ENCODE measurements around the gene TGFBR3L. TPM values are rescaled to one million over a fixed set of nuclear protein-coding genes. Genes with fewer than 3 reads are reported as not detected.

The TGFBR3L gene
- total RNA-seq, 1 donor from 2014 or later: 0.69 TPM

DNA sequence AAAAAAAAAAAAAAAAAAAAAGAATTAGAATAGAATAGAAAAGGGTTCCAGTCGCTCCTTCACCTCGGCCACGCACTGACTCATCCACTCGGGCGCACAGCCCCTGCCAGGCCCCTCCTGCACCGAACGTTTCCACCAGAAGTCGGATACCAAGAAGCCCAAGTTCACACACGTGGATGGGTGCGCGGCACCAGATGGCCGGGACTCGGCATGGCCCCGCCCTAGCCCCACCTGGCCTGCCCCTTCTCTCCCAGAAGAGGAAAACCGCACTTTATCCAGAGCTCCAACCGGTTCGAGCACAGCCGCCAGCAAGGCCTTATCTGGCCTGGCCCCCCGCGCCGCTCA, 46.3 kb upstream of the TGFBR3L start:
- TF ChIP-seq CTCF (IDR thresholded peaks at IDR 0.05; ENCODE audit: partially characterized antibody, unreplicated experiment): no peak
- Mint-ChIP-seq H3K27me3 (ENCODE audit: unreplicated experiment) (peaks cover 31% of the 10 kb centered on the region), H3K4me3 (ENCODE audit: unreplicated experiment) (peak overlapping the region; percentile 38), H3K4me1 (ENCODE audit: low read depth, unreplicated experiment) (peaks cover 4% of the 10 kb centered on the region), H3K36me3 (ENCODE audit: unreplicated experiment) (no peaks in the 10 kb centered on the region), H3K27ac (ENCODE audit: unreplicated experiment) (no peak overlapping the region), H3K9me3 (ENCODE audit: unreplicated experiment) (peaks cover 13% of the 10 kb centered on the region)
- DNase-seq: no peak

- DNase-seq: peak; percentile 82
- peak; percentile 94 for TF ChIP-seq CTCF (IDR thresholded peaks at IDR 0.05; ENCODE audit: partially characterized antibody, unreplicated experiment)
- no peaks in the 10 kb centered on the region for H3K36me3 Mint-ChIP-seq (ENCODE audit: unreplicated experiment)
- H3K27me3 Mint-ChIP-seq (ENCODE audit: unreplicated experiment): peaks cover 32% of the 10 kb centered on the region
- peak overlapping the region; percentile 59 for H3K4me3 Mint-ChIP-seq (ENCODE audit: unreplicated experiment)
- H3K27ac Mint-ChIP-seq (ENCODE audit: unreplicated experiment): peak overlapping the region; percentile 66
- peaks cover 13% of the 10 kb centered on the region for H3K9me3 Mint-ChIP-seq (ENCODE audit: unreplicated experiment)
- H3K4me1 Mint-ChIP-seq (ENCODE audit: low read depth, unreplicated experiment): peaks cover 4% of the 10 kb centered on the region
Measured at GRCh38 chr19:7868671-7869452, 45.8 kb upstream of the TGFBR3L start.

DNA sequence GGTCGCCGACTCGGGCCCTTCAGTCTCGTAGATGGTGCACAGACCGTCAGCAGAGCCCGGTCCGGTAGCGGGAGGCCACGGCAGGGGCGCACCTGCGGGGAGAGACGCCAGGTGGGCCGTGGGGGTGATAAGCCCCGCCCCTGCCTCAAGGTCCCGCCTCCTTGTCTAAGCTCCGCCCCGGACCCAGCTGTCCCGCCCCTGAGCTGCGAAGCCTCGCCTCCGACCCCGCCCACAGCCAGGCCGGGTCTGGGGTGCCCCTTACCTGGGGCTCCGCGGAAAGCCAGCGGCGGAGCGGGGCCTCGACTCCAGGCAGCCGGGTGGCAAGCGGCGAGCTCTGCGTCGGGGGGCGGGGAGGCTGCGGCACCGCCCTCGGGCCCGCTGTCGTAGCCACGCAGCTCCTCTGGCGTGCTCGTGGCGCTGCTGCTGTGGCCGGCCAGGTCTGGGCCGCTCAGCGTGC, 45.1 kb upstream of the TGFBR3L start:
- peak; percentile 55 for TF ChIP-seq CTCF (IDR thresholded peaks at IDR 0.05; ENCODE audit: partially characterized antibody, unreplicated experiment)
- peaks cover 4% of the 10 kb centered on the region for H3K4me1 Mint-ChIP-seq (ENCODE audit: low read depth, unreplicated experiment)
- peak; percentile 66 for DNase-seq
- no peak overlapping the region for H3K4me3 Mint-ChIP-seq (ENCODE audit: unreplicated experiment)
- peaks cover 29% of the 10 kb centered on the region for H3K27me3 Mint-ChIP-seq (ENCODE audit: unreplicated experiment)
- H3K27ac Mint-ChIP-seq (ENCODE audit: unreplicated experiment): no peak overlapping the region
- no peaks in the 10 kb centered on the region for H3K36me3 Mint-ChIP-seq (ENCODE audit: unreplicated experiment)
- peaks cover 13% of the 10 kb centered on the region for H3K9me3 Mint-ChIP-seq (ENCODE audit: unreplicated experiment)

DNA sequence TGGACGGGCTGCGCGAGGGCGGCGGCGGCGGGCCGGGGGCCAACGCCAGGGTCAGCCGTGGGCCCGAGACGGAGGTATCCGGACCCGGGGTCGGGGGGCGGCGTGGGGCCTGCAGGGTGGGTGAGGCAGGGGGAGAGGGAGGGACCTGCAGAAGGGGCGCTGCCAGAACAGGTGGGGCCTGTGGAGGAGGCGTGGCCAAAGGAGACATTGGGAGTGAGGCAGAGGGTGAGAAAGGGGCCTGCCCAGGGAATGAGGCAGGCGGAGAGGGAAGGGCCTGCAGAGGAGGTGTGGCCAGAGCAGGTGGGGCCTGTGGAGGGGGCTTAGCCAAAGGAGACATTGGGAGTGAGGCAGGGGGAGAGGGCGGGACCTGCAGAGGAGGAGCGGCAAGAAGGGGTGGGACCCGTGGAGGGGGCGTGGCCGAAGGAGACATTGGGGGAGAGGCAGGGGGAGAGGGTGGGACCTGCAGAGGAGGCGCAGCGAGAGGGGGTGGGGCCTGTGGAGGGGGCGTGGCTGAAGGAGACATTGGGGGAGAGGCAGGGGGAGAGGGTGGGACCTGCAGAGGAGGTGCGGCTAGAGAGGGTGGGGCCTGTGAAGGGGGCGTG, 44.6 kb upstream of the TGFBR3L start:
- no peaks in the 10 kb centered on the region for H3K36me3 Mint-ChIP-seq (ENCODE audit: unreplicated experiment)
- no peak overlapping the region for H3K27ac Mint-ChIP-seq (ENCODE audit: unreplicated experiment)
- H3K27me3 Mint-ChIP-seq (ENCODE audit: unreplicated experiment): peaks cover 27% of the 10 kb centered on the region
- TF ChIP-seq CTCF (IDR thresholded peaks at IDR 0.05; ENCODE audit: partially characterized antibody, unreplicated experiment): no peak
- H3K4me1 Mint-ChIP-seq (ENCODE audit: low read depth, unreplicated experiment): peaks cover 4% of the 10 kb centered on the region
- DNase-seq: peak; percentile 58
- H3K4me3 Mint-ChIP-seq (ENCODE audit: unreplicated experiment): no peak overlapping the region
- peaks cover 10% of the 10 kb centered on the region for H3K9me3 Mint-ChIP-seq (ENCODE audit: unreplicated experiment)

All from glutamatergic neuron (in vitro differentiated cells).